GM19025 (cell line): ENCODE data around the gene SMYD5.

Source experiments
- ATAC-seq: cut with Tn5 transposase; IDR thresholded peaks from one replicate; pipeline ENCODE4 v1.9.1; 2021; ENCODE audit warnings: mild to moderate bottlenecking, low read depth, moderate library complexity; ENCODE audit not compliant: unreplicated experiment

SMYD5 gene

GRCh38 chr2:73203055-73203681, 10.9 kb upstream of the SMYD5 start:
- ATAC-seq, result no peak

- ATAC-seq, result no peak
These were observed 8.4 kb upstream of the SMYD5 start for GRCh38 chr2:73205611-73206010.

- ATAC-seq, result no peak
These were observed 5.8 kb upstream of the SMYD5 start for GRCh38 chr2:73208258-73208657.

- ATAC-seq, result no peak
These were observed 4.0 kb upstream of the SMYD5 start for GRCh38 chr2:73210019-73210418.

- no peak for ATAC-seq
These were observed 3.3 kb upstream of the SMYD5 start for GRCh38 chr2:73210696-73211095.

GRCh38 chr2:73212098-73212447, 2.0 kb upstream of the SMYD5 start:
- no peak for ATAC-seq

- peak; percentile 46 for ATAC-seq
These were observed 1.4 kb upstream of the SMYD5 start for GRCh38 chr2:73212448-73213176.

- ATAC-seq, result no peak
These were observed 1.2 kb downstream of the SMYD5 start for GRCh38 chr2:73215254-73215653.

GRCh38 chr2:73217160-73217559, 3.1 kb downstream of the SMYD5 start:
- ATAC-seq, result no peak

GRCh38 chr2:73217826-73218225, 3.8 kb downstream of the SMYD5 start:
- no peak for ATAC-seq

GRCh38 chr2:73218298-73218697, 4.3 kb downstream of the SMYD5 start:
- no peak for ATAC-seq

- no peak for ATAC-seq
These were observed 9.8 kb downstream of the SMYD5 start for GRCh38 chr2:73223821-73224220.

GRCh38 chr2:73225513-73226360, 11.7 kb downstream of the SMYD5 start:
- ATAC-seq, result no peak

GRCh38 chr2:73227086-73227485, 13.0 kb downstream of the SMYD5 start:
- no peak for ATAC-seq

GRCh38 chr2:73228631-73229030, 14.6 kb downstream of the SMYD5 start:
- ATAC-seq, result no peak

GRCh38 chr2:73232403-73233153, 18.5 kb downstream of the SMYD5 start:
- ATAC-seq, result no peak

GRCh38 chr2:73233154-73233931, 19.3 kb downstream of the SMYD5 start, which contains the start of gene PRADC1:
TSS of gene PRADC1 (minus strand) at chr2:73233239. CDS start at chr2:73233160, 79 bp downstream.
- peak; percentile 86 for ATAC-seq

GRCh38 chr2:73233932-73234832, 20.1 kb downstream of the SMYD5 start, which contains the start of gene CCT7:
TSS of gene CCT7 (plus strand) at chr2:73234308. CDS start at chr2:73234379, 71 bp downstream.
- peak; percentile 45 for ATAC-seq
